HT1080 (cell line): ENCODE results near the gene MRPL52. TPM values are rescaled to one million over a fixed set of nuclear protein-coding genes. Genes with fewer than 3 reads are reported as not detected.
"Not testable (repeated sequence)": the region's sequence is repeated elsewhere in the genome, so short reads cannot be mapped to it uniquely, and the experiment has no call there.

Source experiments
- DNase-seq: peaks from one replicate; pipeline ENCODE4 v3.0.0-alpha.2; 2015; ENCODE audit warnings: low read depth
- total RNA-seq: library from RNA; depleted of rRNA; stranded (reverse); fragments of >200 nt; shearing (Covaris generic); gene quantifications from 2 replicates; pipeline ENCODE4 v1.2.3, GENCODE V29; 2014

Gene MRPL52
- total RNA-seq, 1 experiment from 2014 or later = 106 TPM

DNA sequence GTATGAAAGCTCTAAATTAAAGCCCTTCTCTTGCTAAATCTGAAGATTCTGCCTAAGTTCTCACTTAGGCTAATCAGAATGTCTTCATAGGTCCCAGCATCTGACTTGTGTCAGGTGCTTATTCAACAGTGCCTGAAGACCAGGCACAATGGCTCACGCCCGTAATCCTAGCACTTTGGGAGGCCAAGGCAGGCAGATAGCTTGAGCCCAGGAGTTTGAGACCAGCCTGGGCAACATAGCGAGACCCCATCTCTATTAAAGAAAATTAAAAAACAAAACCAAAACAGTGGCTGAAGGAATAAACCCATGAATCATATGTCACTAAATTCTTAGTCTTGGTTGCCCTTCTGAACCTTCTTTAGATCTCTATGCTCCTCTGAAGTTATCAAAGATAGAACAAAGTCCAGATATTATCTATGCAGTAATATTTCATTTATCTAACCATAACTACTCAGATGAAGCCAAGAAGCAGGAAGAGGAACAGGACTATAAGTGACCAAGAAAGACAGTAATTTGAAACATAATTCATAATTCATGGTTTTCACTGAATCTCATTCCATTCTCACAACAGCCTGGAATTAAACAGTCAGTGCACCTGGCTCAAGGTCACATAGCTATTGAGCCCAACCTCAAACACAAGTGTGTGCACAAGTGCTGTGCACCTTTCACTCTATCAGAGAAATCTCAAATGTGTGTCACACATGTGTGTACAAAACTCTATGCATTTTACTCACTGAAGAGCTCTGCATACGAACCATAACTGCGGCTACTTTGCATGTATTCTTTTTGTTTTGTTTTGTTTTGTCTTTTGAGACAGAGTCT lies 21.1 kb upstream of the MRPL52 start:
- no peak for DNase-seq

GRCh38 chr14:22811722-22812121 lies 18.0 kb upstream of the MRPL52 start:
- no peak for DNase-seq

DNA sequence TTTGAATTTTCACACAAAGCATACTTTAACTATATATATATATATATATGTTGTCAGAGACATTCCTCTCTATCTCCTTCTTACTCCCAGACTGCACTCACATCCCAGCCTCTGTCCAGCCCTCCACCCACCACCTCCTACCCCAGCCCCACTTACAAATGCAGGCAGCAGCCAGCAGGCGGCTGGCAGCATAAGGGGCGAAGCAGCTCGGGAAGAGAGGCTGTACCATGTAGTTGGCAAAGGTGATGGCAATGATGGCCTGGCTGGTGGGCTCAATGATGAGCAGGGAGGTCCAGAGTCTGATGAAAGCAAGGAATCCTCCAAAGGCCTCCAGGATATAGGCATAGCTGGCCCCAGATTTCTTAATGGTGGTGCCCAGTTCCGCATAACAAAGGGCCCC lies 16.9 kb upstream of the MRPL52 start:
- no peak for DNase-seq

DNA sequence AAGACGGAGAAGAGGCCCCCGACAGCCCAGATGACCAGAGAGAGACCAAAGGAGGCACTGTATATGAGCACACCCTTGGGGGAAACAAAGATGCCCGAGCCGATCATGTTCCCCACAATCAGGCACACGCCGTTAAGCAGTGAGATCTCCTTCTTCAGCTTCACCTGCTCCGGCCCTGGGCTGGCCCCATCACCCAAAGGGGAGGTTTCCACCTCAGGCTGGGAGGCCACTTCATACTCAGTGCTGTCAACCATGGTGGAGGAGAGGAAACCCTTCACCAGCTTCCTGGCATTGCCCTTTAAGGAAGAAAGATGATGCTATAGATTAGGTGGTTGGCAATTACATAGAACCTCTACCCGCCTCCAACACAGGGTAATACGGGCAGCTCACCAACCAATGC lies 16.5 kb upstream of the MRPL52 start:
- no peak for DNase-seq

DNA sequence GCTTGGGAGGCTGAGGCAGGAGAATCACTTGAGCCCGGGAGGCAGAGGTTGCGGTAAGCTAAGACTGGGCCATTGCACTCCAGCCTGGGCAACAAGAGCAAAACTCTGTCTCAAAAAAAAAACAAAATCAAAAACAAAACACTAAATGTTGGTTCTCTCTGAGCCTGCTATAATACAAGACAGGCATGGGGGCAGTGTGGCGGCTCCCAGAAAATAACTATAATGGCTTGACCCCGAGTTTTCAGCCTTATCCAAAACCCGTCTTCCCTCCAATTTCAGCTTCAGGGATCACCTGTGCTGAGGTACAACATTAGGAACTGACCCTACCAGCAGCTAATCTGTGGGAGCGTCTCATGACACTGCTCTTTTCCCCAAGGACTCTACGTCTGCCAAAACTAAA lies 15.3 kb upstream of the MRPL52 start:
- no peak for DNase-seq

DNA sequence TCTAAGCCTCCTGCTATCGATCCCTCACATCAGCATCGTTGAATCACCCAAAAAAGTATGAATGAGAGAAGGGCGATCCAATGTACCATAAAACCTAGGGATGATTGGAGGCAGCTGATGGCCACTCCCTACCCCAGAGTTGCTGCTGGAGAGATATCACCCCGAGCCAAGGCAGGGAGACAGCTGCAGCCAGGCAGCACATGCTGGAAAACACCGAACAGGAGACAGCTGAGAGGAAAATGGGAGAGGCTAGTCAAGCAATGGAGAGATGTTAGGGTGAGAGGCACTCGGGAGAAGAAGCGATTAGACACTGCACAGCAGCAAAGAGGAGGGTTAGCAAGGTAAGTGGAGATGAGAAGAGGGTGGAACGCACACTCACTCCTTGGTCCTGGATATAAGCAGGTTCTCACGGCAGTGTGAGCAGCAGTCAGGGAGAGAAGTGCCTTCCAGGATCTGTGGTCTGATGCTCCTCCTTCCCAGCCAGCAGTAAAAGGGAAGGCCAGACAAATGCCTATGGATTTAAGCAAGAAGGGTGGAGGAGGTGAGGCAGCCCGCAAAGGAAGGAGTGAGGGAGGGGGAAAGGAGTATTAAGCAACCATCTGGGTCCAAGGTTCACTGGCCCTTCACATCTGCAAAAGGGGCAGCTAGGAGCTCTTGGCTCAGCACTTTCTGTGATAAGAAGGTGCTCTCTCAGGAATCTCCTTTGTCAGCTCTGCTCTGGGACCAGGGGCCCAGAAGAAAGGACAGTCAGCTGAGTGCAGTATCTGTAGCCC lies 14.6 kb upstream of the MRPL52 start, which contains the start of gene SLC7A7:
Gene SLC7A7 (minus strand): TSS at position 495 of the 773 bp plus-strand sequence. CDS start 2,037 bp downstream, outside the sequence.
- DNase-seq = no peak

- peak; percentile 55 for DNase-seq
These were observed 10.3 kb upstream of the MRPL52 start for GRCh38 chr14:22819151-22819988.

GRCh38 chr14:22820731-22821130 lies 9.0 kb upstream of the MRPL52 start:
- no peak for DNase-seq

DNA sequence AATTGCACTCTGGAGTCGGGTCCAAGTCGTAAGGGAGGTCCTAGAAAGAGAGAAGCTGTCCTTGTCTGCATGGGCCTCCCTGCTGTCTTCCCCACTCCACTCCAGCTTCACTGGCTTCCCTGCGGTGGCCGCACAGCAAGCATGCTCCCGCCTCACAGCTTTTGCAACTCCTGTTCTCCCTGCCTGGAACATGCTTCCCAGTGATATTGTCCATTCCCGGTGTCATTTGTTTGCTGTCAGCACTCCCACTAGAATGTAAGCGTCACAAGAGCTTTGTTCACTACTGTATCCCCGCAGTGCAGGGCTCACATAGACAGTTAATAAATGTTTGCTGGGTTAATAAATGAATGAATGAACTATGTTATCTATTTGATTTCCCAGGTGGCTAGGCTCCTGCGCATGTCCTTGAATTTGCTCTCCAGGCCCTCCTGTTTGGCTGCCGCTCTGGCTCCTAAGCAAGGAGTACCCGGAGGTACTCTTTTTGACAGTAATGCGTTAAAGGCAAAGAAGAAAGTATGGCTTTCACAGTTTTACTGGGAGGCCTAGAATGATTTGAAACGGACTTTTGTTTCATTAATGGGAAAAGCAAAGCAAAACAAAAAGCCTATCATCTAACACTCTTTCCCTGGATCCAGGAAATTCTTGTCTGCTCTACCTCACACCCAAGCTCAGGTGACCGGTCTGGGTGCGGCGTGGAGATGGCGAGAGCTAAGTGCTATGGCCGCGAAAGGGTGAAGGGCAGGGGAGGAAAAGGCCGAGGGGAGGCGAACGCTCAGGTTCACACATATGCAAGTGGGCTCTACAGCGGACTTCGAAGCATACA lies 8.3 kb upstream of the MRPL52 start:
- DNase-seq = no peak

GRCh38 chr14:22822016-22822570 lies 7.6 kb upstream of the MRPL52 start:
- DNase-seq = no peak

DNA sequence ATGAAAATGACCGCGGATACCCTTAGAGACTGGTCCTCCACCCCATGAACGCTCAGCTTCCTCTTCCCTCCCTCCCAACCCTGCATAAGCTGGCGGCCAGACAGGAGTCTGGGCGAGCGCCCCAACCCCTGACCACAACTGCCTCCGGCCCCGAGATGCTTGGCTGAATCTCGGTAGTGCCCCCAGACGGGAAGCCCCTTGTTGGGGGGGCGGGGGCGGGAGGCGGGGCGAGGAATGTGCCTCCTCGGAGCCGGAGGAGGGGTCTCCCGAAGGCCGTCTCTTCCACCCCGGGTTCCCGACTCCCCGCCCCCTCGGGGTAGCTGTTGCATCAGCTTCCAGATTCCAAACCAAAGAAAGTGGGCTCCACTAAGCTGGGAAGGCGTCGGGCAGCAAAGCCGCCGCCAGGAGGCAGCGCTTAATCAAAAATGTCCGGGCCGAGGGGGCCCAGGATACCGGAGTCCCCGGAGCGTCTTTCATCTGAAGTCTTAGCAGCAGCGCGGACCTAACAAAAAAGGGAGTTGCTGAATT lies 7.1 kb upstream of the MRPL52 start:
- DNase-seq = peak; percentile 71

GRCh38 chr14:22824711-22825359 lies 4.9 kb upstream of the MRPL52 start:
- peak; percentile 97 for DNase-seq

DNA sequence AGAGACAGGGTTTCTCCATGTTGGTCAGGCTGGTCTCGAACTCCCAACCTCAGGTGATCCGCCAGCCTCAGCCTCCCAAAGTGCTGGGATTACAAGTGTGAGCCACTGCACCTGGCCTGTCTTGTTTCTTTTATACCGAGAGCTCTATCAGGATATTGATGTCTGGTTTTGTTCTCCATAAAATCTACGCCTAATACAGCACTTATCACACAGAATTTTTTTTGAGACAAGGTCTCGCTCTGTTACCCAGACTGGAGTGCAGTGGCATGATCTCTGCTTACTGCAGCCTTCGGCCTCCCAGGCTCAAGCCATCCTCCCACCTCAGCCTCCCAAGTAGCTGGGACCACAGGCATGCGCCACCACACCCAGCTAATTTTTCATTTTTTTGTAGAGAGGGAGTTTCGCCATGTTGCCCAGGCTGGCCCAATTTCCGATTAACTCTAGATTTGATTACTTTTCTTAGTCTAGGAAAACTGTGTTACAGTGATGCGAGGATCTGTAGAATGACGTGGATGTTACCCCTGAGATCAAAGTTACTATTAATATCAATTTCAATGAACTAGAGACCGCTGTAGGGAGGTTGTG lies 519 bp upstream of the MRPL52 start:
- DNase-seq = not testable (repeated sequence)

- no peak for DNase-seq
These were observed 840 bp downstream of the MRPL52 start for GRCh38 chr14:22830443-22831010.

- DNase-seq = no peak
These were observed 5.8 kb downstream of the MRPL52 start for GRCh38 chr14:22835505-22835904.

DNA sequence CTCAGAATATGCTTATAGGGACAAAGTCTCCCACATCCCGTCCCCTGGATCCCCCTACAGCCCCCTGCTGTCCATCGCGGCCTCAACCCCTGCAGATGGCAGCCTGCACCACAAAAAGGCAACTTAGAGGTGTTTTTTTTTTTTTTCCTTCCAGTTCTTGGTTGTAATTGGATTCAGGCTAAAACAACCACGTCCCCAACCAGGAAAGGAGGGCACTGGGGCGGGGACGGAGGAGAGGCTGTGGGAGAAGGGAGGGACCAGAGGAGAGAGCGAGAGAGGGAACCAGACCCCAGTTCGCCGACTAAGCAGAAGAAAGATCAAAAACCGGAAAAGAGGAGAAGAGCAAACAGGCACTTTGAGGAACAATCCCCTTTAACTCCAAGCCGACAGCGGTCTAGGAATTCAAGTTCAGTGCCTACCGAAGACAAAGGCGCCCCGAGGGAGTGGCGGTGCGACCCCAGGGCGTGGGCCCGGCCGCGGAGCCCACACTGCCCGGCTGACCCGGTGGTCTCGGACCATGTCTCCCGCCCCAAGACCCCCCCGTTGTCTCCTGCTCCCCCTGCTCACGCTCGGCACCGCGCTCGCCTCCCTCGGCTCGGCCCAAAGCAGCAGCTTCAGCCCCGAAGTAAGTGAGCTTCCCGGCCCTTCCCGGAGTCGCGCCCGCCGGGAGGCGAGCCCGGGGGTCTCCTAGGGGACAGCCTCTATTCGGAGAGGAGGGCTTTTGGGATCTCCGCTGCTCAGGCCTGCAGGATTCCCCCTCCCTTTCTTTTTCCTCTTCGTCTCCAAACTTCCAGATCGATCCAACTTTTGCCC lies 6.8 kb downstream of the MRPL52 start, which contains the start of gene MMP14:
Gene MMP14 (plus strand): TSS at position 285 of the 813 bp plus-strand sequence. CDS start 233 bp downstream, at position 518.
- peak; percentile 97 for DNase-seq

DNA sequence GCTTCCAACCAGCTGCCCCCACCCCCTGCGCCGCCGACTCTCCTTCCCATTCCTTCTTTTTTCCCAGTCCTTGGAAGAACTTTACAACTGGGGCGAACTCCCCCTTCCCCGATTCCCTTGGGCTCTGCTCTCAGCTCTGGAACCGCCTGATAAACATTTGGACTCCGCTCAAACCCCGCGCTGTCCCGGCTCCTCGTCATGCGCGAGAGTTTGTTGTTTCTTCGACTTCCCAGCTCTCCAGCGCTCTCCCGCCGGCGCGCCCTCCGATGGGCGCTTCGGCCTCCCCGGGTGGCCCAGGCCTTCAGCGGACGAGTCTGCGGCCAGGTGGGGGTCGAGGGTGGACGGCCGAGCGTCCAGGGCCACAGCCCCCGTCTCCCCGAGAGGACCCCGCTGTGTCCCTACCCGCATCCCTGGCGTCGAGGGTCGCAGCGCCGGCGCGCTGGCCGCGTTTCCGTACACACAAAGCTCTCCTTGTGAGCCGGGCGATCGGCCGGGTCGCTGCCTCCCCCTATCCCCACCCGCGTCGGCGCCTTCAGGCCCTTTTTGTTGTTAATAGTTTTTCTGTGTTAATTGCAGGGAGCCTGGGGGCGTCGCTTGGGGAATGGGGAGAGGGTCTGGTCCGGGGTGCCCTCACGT lies 7.5 kb downstream of the MRPL52 start:
- no peak for DNase-seq
